Measurements from ENCODE around the gene SORL1-AS1.

The SORL1-AS1 gene

GRCh38 chr11:121453589-121454299 is 977 bp upstream of the SORL1-AS1 start:
- BruUV-seq (replicated peaks), result no TSS peak

More at GRCh38 chr11:121453589-121454299, 977 bp upstream of the SORL1-AS1 start:
- dilution Hi-C loops (cut with MboI; ENCODE audit: extremely low pct_ligation_motif_present, low sequenced_read_pairs) (no loop called here), intact Hi-C loops (cut with micrococcal nuclease) (no loop called here)
- POLR2A ChIA-PET, result no interaction called here
- no peak overlapping the region for H3K4me3 ChIP-seq (replicated peaks in 1 of 3; ENCODE audit: insufficient read depth in 1 of 3, low read depth in 1 of 3, low read length in 3 of 3)
- peaks cover 41 to 42% of the 10 kb centered on the region in 2 experiments for H3K27me3 ChIP-seq (ENCODE audit: control insufficient read depth in 2 of 2, insufficient read depth in 2 of 2, low read length in 2 of 2)
- no peak for DNase-seq (ENCODE audit: low read depth, low spot score)
- no peak overlapping the region for H2AFZ ChIP-seq (ENCODE audit: low read depth, low read length)
- no peaks in the 10 kb centered on the region for H3K36me3 ChIP-seq (ENCODE audit: control insufficient read depth in 2 of 2, extremely low read depth in 1 of 2, insufficient read depth in 2 of 2, low read length in 2 of 2)
- H3K9me1 ChIP-seq (replicated peaks; ENCODE audit: control insufficient read depth, extremely low read depth, insufficient read depth, low read length), result no peaks in the 10 kb centered on the region
- CTCF ChIA-PET, result interaction anchor here (1.0 kb wide), 1 partner anchor 138 kb away, joined by 5 read pairs; no protein-coding TSS in a partner anchor
- H3K9me3 ChIP-seq (replicated peaks; ENCODE audit: control insufficient read depth, insufficient read depth, low read length), result no peaks in the 10 kb centered on the region
- no peak for FAIRE-seq
- no peaks in the 10 kb centered on the region for H4K20me1 ChIP-seq (replicated peaks; ENCODE audit: control insufficient read depth, extremely low read depth, insufficient read depth, low read length)
- TF ChIP-seq GATA2 (IDR thresholded peaks at IDR 0.05; ENCODE audit: insufficient read depth, insufficient read length, low read depth, low read length) (no peak), MAX (IDR thresholded peaks at IDR 0.05; ENCODE audit: insufficient read depth, insufficient read length) (no peak), POLR2A (IDR thresholded peaks at IDR 0.05; ENCODE audit: low read depth, low read length) (no peak), JUN (IDR thresholded peaks at IDR 0.05; ENCODE audit: borderline replicate concordance, insufficient read depth, insufficient read length, low read depth) (no peak), EZH2 (IDR thresholded peaks at IDR 0.05; ENCODE audit: borderline replicate concordance, low read depth, low read length, severe bottlenecking) (no peak), FOS (IDR thresholded peaks at IDR 0.05; ENCODE audit: borderline replicate concordance, insufficient read depth, low read length) (no peak), POLR2AphosphoS5 (IDR thresholded peaks at IDR 0.05; ENCODE audit: insufficient read depth, low read depth, low read length) (no peak), MYC (IDR thresholded peaks at IDR 0.05; ENCODE audit: low read depth, low read length) (no peak), CTCF (IDR thresholded peaks at IDR 0.05; ENCODE audit: extremely low read depth in 1 of 2, insufficient read depth in 1 of 2, low read depth in 1 of 2, low read length in 2 of 2) (no peak)
- H3K4me2 ChIP-seq (ENCODE audit: insufficient read depth, low read length), result no peak overlapping the region
- no peak overlapping the region for H3K9ac ChIP-seq (replicated peaks; ENCODE audit: extremely low read depth, insufficient read depth, low read length)
- H3K27ac ChIP-seq (ENCODE audit: insufficient read depth, low read depth, low read length), result no peak overlapping the region
- H3K4me1 ChIP-seq (ENCODE audit: control insufficient read depth, extremely low read depth, insufficient read depth, low read length), result no peaks in the 10 kb centered on the region
- H3K79me2 ChIP-seq (ENCODE audit: control insufficient read depth, insufficient read depth, low read length), result no peaks in the 10 kb centered on the region
